ENCODE results near the gene TRIM37. TPM values are rescaled to one million over a fixed set of nuclear protein-coding genes. Genes with fewer than 3 reads are reported as not detected.
A peak's percentile ranks its signal among the peaks of the same experiment; 100 is the strongest.

TRIM37 gene
- total RNA-seq, 1 donor from 2014 or later = 19.3 TPM

DNA sequence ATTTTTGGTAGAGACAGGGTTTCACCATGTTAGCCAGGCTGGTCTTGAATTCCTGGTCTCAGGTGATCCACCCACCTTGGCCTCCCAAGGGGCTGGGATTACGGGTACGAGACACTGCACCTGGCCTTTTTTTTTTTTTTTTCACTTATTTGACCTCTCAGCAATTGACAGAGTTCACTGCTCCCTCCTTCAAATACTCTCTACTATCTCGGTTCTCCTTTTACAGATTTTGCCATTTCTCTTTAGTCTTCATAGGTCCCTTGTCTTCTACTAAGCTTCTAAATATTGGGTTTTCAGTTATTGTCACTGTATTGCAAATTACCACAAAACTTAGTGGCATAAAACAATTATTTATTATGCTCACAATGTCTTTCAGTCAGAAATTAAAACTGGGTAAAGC is 159.3 kb downstream of the TRIM37 start:
- intact Hi-C loops (cut with DNase I) = no loop called here
- no peaks in the 10 kb centered on the region for H3K27me3 ChIP-seq (ENCODE audit: low read depth)
- ATAC-seq = no peak
- DNase-seq = no peak
- TF ChIP-seq, protein P1, sequence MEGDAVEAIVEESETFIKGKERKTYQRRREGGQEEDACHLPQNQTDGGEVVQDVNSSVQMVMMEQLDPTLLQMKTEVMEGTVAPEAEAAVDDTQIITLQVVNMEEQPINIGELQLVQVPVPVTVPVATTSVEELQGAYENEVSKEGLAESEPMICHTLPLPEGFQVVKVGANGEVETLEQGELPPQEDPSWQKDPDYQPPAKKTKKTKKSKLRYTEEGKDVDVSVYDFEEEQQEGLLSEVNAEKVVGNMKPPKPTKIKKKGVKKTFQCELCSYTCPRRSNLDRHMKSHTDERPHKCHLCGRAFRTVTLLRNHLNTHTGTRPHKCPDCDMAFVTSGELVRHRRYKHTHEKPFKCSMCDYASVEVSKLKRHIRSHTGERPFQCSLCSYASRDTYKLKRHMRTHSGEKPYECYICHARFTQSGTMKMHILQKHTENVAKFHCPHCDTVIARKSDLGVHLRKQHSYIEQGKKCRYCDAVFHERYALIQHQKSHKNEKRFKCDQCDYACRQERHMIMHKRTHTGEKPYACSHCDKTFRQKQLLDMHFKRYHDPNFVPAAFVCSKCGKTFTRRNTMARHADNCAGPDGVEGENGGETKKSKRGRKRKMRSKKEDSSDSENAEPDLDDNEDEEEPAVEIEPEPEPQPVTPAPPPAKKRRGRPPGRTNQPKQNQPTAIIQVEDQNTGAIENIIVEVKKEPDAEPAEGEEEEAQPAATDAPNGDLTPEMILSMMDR (IDR thresholded peaks at IDR 0.05) = no peak
- H3K9me3 ChIP-seq = peaks cover 16% of the 10 kb centered on the region
- H3K4me3 ChIP-seq = no peak overlapping the region
- H3K36me3 ChIP-seq = no peaks in the 10 kb centered on the region
- H3K4me1 ChIP-seq = no peaks in the 10 kb centered on the region
- H3K27ac ChIP-seq = no peak overlapping the region

DNA sequence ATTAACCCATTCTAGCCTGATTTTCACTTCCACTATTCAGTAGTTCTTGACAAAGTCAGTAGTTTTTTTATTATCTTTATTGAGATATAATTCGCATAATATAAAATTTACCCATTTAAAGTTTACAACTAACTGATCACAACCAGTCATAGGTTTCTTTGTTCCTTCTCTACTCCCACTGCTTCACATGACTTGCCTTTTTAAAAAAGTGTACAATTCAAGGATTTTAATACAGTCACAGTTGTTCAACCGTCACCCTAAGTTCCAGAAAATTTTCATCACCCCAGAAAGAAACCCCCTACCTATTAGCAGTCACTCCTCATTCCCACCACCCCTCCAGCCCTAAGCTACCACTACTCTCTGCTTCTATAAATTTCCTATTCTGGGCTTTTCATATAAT is 162.5 kb downstream of the TRIM37 start:
- peaks cover under 1% of the 10 kb centered on the region for H3K9me3 ChIP-seq
- H3K36me3 ChIP-seq = no peaks in the 10 kb centered on the region
- H3K4me1 ChIP-seq = no peaks in the 10 kb centered on the region
- TF ChIP-seq, protein P1 (IDR thresholded peaks at IDR 0.05) = no peak
- DNase-seq = no peak
- intact Hi-C loops (cut with DNase I) = no loop called here
- no peak for ATAC-seq
- no peaks in the 10 kb centered on the region for H3K27me3 ChIP-seq (ENCODE audit: low read depth)
- H3K4me3 ChIP-seq = no peak overlapping the region
- H3K27ac ChIP-seq = no peak overlapping the region

DNA sequence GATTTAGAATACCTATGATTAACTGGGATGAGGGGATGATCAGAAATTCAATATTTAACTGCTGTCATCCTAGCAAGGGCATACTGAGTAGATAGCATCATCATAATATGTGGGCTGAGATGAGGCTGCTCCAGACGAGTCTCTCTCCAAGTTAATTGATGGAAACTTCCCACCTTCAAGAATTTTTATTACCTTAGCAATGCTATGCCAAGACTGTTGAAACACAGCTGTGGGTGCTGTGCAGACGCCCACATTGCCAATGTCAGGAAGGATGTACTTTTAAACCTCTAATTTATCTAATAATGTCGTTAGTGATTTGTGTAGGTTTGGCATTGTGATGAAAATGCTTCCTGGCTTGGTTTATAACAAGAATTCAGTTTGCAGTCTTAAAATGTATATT is 170.4 kb downstream of the TRIM37 start:
- Histone ChIP-seq H3K27me3 (ENCODE audit: low read depth) (no peaks in the 10 kb centered on the region), H3K4me1 (no peaks in the 10 kb centered on the region), H3K27ac (no peak overlapping the region), H3K4me3 (no peak overlapping the region), H3K9me3 (no peaks in the 10 kb centered on the region), H3K36me3 (no peaks in the 10 kb centered on the region)
- TF ChIP-seq, protein P1 (IDR thresholded peaks at IDR 0.05) = no peak
- DNase-seq = no peak
- intact Hi-C loops (cut with DNase I) = no loop called here
- no peak for ATAC-seq

DNA sequence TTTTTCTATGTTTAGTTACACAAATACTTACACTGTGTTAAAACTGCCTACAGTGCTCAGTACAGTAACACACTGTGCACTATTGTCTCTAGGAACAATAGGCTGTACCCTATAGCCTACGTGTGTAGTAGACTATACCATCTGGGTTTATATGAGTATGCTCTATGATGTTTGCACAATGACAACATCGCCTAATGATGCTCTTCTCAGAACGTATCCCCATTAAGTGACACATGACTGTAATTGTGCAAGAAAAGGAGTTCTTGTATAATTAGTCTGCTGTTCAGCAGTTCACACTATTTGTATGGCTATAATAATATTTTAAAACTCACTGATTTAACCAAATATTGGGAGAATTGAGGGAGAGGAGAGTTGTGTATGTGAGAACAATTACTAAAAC is 173.7 kb downstream of the TRIM37 start:
- H3K27me3 ChIP-seq (ENCODE audit: low read depth) = no peaks in the 10 kb centered on the region
- intact Hi-C loops (cut with DNase I) = no loop called here
- H3K4me3 ChIP-seq = no peak overlapping the region
- DNase-seq (no peak), ATAC-seq (no peak)
- no peaks in the 10 kb centered on the region for H3K9me3 ChIP-seq
- TF ChIP-seq, protein P1 (IDR thresholded peaks at IDR 0.05) = no peak
- H3K27ac ChIP-seq = no peak overlapping the region
- H3K36me3 ChIP-seq = no peaks in the 10 kb centered on the region
- H3K4me1 ChIP-seq = no peaks in the 10 kb centered on the region

Small RNAs within 50 kb of the gene (microRNA-seq; reads per million reads assigned to microRNA genes)
- gene MIR301A (ENCODE audit: borderline number of aligned reads) (249 reads per million, percentile 67 among the genes with 10 or more reads in this experiment), gene MIR454 (ENCODE audit: borderline number of aligned reads) (628 reads per million, percentile 77 among the genes with 10 or more reads in this experiment)

Other genes starting within 250 kb of the TRIM37 start
- gene SKA2, start 48.3 kb upstream of the TRIM37 start, total RNA-seq = 20.9 TPM
- 4.1 TPM for gene PRR11, start 48.9 kb upstream of the TRIM37 start, total RNA-seq
- gene SMG8, start 103.2 kb upstream of the TRIM37 start, total RNA-seq = 14.6 TPM
- 5.3 TPM for gene GDPD1, start 113.6 kb upstream of the TRIM37 start, total RNA-seq
- gene YPEL2, start 224.8 kb upstream of the TRIM37 start, total RNA-seq = 22.9 TPM

All from lower lobe of right lung (tissue), 2 donors.